SKM-1 (cell line): ENCODE data around the gene NTN1.

Experiments used
- DNase-seq: peaks from one replicate; lab custom pipeline; 2025; ENCODE audit not compliant: unreplicated experiment; lab: John Stamatoyannopoulos, UW

NTN1 gene

GRCh38 chr17:9035249-9035648 lies 13.9 kb downstream of the NTN1 start:
- no peak for DNase-seq

DNA sequence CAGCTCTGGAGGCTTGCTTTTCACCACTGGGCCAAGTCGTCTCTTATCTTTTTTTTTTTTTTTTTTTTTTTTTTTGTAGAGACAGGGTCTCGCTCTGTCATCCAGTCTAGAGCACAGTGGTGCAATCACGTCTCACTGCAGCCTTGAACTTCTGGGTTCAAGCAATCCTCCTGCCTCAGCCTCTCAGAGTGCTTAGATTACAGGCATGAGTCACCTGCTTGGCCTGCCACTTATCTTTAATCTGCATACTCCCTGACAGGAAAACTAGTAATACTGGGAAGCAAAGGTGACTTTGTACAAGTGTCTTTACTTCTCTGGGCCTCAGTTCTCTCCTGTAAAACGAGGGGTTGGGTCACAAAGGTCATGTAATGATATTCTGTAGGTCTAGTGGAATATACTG lies 15.0 kb downstream of the NTN1 start:
- DNase-seq = no peak

- DNase-seq = peak; percentile 33
These were observed 16.4 kb downstream of the NTN1 start for GRCh38 chr17:9037736-9038135.

DNA sequence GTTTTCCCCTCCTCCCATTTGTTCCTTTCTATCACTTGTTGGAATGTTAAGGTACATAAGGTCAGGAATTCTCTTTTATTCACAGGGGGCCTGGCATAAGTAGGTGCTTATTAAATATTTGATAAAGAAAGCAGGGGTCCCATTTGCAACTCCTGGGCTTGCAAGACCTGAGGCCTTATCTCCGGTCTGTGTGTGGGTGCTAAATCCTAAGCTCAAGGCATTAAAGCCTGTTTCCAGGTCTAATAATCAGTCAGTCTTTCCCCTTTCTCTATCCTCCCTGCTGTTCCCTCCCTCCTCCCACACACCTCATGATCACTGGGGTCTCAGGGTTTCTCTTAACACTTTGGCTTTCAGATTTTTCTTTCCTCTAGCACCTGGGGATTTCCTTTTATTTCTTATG lies 17.1 kb downstream of the NTN1 start:
- DNase-seq = no peak

GRCh38 chr17:9044772-9045463 lies 23.6 kb downstream of the NTN1 start:
- DNase-seq = no peak

- DNase-seq = no peak
These were observed 29.6 kb downstream of the NTN1 start for GRCh38 chr17:9050801-9051401.

GRCh38 chr17:9051561-9051960 lies 30.3 kb downstream of the NTN1 start:
- no peak for DNase-seq

DNA sequence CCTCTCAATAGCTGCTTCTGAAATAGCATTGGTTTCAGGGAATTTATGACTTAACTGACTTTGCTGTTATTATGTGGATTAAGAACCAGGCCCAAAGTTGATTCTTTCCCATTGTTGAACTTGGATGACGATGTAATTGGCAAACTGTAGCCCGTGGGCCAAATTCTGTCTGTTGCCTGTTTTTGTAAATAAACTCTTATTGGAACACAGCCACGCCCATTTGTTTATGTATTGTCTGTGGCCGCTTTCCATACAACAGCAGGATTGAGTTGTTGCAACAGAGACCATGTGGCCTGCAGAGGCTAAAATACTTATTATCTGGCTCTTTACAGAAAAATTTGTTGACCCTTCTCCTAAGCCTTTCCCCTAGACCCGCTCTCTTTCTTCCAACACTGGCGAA lies 31.6 kb downstream of the NTN1 start:
- DNase-seq = no peak

DNA sequence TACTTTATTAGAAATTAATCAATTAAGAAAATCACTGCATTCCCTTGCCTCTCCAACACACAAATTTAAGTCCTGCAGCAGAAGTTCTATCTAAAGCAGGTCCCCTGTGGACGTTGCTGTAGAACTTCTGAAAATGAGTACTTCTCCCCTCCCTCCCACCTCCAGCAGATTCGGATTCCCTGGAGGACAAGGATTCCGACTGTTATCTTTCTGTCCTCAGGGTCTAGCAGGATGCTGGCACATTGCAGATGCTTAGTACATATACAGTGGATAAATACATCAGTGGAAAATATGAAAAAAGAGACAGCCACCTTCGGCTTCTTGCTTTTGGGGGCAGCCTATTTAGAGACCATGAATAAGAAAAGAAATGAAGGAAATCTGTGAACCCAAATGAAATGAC lies 32.1 kb downstream of the NTN1 start:
- DNase-seq = no peak

GRCh38 chr17:9054126-9054975 lies 33.0 kb downstream of the NTN1 start:
- DNase-seq = no peak

DNA sequence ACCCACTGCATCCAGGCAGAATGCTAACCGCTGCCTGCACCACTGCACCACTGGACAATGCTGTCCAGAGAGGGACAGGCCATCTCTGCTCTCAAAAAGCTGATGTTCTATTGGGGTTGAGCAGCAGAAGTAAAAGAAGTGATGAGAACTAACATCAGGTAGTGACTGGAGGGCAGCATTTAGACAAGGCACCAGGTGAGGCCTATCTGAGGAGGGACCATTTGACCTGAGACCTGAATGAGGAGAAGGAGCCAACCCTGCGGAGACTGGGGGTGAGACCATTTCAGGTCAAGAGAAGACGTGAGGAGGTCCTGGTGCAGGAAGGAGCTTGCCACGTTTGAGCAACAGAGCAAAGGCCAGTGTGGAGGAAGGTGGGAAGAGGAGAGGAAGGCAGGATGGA lies 34.0 kb downstream of the NTN1 start:
- no peak for DNase-seq

DNA sequence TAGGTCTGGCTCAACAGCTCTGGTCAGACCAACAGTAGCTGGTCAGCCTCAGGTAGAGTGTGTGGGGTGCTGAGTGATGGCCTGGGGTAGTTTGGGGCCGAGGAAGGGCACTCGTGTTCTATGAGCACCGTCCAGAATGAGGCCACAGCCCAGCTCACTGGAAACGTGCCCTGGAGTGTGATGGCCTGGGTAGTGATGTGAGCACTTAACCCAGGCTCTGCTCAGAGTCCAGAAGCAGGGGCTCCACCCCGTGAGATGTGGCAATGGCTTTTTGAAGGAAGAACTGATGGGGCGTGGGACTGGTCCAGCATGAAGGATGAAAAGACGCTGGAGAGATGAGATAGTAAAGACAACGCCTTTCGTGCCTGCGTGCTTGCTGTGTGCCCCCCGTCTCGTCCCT lies 35.3 kb downstream of the NTN1 start:
- no peak for DNase-seq

DNA sequence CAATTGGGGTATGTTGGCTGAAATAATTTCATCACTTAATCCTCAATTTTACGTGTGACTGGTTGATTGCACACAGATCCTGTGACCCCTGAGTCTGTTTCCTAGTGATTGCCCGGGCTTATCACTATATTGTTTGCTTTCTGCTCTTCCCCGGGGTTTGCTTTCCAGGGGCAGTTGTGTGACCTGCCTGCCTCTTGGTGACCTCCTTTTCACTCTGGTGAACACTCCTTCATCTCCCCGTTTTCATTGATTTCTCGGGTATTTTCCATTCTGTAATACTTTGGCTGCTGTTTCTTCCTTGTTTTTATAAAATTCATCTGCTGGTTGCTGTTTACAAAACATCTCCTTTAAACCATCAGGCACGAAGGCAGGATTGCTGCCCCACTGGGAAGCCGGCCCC lies 36.0 kb downstream of the NTN1 start:
- DNase-seq = no peak

- no peak for DNase-seq
These were observed 41.1 kb downstream of the NTN1 start for GRCh38 chr17:9062399-9062902.

DNA sequence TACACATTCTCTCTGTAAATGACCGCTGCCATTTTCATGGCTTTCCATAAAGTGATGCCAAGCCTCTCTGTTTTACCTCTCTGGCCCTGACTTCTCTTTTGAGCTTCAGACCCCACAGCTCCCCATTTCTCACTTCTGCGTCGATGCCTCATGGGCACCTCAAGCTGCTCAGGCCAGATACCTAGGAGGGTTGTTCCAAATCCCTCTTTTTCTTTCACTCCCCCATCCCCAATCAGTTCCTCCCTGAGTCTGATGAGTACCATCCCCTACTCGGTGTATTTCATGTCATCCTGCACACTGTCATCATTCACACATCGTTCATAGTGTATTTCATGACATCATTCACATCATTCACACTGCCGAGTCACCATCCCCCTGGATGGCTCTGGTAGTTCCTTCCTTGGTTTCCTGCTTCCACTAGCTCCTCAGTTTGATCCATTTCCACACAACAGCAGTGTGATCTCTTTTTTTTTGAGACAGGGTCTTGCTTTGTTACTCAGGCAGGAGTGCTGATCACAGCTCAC lies 43.1 kb downstream of the NTN1 start:
- DNase-seq = no peak

GRCh38 chr17:9071016-9071415 lies 49.7 kb downstream of the NTN1 start:
- no peak for DNase-seq

GRCh38 chr17:9071811-9072498 lies 50.6 kb downstream of the NTN1 start:
- no peak for DNase-seq

- DNase-seq = no peak
These were observed 51.5 kb downstream of the NTN1 start for GRCh38 chr17:9072696-9073339.

GRCh38 chr17:9074131-9074530 lies 52.8 kb downstream of the NTN1 start:
- no peak for DNase-seq

DNA sequence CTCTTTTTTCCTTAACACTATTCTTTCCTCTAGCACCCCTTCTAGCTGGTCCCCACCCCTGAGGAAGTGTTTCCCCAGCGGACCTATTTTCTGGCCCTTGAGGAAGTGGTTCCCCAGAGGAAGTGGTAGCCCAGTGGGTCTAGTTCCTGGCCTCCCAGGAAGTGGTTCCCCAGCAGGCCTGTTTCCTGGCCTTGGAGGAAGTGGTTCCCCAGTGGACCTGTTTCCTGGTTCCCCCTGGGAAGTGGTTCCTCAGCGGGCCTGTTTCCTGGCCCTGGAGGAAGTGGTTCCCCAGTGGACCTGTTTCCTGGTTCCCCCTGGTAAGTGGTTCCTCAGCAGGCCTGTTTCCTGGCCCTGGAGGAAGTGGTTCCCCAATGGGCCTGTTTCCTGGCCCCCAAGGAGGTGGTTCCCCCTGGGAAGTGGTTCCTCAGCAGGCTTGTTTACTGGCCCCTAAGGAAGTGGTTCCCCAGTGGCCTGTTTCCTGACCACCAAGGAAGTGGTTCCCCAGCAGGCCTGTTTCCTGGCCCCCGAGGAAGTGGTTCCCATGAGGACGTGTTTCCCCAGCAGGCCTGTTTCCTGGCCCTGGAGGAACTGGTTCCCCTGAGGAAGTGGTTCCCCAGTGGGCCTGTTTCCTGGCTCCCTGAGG lies 58.3 kb downstream of the NTN1 start:
- DNase-seq = no peak
